GM12872 (cell line): Measurements from ENCODE around the gene P2RY12.

Experiments used
- CTCF ChIP-seq: IDR thresholded peaks from 3 replicates; pipeline ENCODE4 v1.5.1; 2011; ENCODE audit warnings: low read depth, mild to moderate bottlenecking, low read length, moderate library complexity; ENCODE audit not compliant: insufficient read depth

The P2RY12 gene

GRCh38 chr3:151300539-151300938, 84.0 kb downstream of the P2RY12 start:
- TF ChIP-seq CTCF, result no peak

- TF ChIP-seq CTCF, result no peak
Measured at GRCh38 chr3:151299006-151299405, 85.5 kb downstream of the P2RY12 start.

GRCh38 chr3:151297429-151297828, 87.1 kb downstream of the P2RY12 start:
- TF ChIP-seq CTCF, result no peak

GRCh38 chr3:151296226-151296625, 88.3 kb downstream of the P2RY12 start:
- TF ChIP-seq CTCF, result no peak

GRCh38 chr3:151293127-151293526, 91.4 kb downstream of the P2RY12 start:
- no peak for TF ChIP-seq CTCF

- TF ChIP-seq CTCF, result peak; percentile 36; the same call in 1 of the 3 replicates
Measured at GRCh38 chr3:151290673-151291072, 93.9 kb downstream of the P2RY12 start.

- TF ChIP-seq CTCF, result no peak
Measured at GRCh38 chr3:151289445-151289844, 95.1 kb downstream of the P2RY12 start.
